ENCODE data around the gene SPDYE9. TPM values are rescaled to one million over a fixed set of nuclear protein-coding genes. Genes with fewer than 3 reads are reported as not detected.
"Not testable (repeated sequence)": the region's sequence is repeated elsewhere in the genome, so short reads cannot be mapped to it uniquely, and the experiment has no call there.

SPDYE9 gene, protein sequence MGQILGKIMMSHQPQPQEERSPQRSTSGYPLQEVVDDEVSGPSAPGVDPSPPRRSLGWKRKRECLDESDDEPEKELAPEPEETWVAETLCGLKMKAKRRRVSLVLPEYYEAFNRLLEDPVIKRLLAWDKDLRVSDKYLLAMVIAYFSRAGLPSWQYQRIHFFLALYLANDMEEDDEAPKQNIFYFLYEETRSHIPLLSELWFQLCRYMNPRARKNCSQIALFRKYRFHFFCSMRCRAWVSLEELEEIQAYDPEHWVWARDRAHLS
- polyA plus RNA-seq (2012; ENCODE audit: missing spikeins): 1.1 TPM

GRCh38 chr7:73085938-73086337 is at the start of gene SPDYE9:
SPDYE9 (minus strand) TSS chr7:73086038; CDS start chr7:73084238, 1,800 bp downstream.
- FAIRE-seq; DNase-seq (ENCODE audit: insufficient read length): not testable (repeated sequence)

DNA sequence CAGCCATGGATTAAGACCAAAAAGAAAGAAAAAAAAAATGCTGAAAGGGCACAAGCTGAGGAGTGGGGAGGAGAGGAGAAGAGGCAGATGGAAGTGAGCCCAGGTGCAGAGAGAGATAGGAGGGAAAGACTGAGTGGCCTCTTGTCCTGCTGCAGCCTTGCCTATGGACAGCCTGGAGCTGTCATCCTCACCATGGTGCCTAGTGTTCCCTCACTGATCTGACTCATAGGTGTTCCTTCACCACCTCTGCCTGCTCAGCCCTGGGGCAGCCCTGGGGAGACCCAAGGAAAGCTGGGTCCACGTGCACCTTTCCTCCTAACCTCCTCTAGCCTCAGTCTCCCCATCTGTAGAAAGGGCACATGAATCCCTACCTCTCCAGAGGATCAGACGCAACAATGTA is 49.0 kb upstream of the SPDYE9 start:
- not testable (repeated sequence) for DNase-seq (ENCODE audit: insufficient read length); FAIRE-seq

DNA sequence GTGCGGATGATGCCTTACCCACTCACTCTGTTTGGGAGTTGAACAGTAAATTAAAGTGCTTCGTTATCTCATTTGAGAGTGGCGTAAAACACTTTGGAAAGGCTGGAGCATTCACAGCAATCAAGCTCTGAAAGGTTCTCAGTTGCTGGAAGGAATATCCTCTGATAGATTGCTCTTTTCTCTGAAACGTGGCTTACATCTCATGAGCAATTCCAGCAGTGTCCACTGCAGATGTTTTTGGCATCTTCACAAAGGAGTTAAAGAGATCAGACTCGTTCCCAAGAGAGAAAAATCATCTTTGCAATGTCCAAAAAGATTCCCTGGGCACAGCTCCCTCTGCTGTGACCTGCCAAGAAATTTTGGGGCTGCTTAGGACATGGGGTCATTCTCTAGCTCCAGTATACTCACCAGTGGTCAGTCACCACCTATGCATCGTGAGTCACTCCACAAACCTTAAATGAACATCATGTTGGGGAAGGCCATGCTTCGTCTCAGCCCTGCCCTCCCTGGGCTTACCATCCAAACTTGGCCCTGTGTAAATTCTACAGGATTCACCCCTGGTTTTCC is 46.9 kb upstream of the SPDYE9 start:
- DNase-seq (ENCODE audit: insufficient read length); FAIRE-seq: not testable (repeated sequence)

GRCh38 chr7:73130612-73131011 is 44.8 kb upstream of the SPDYE9 start:
- not testable (repeated sequence) for DNase-seq (ENCODE audit: insufficient read length); FAIRE-seq

- FAIRE-seq; DNase-seq (ENCODE audit: insufficient read length): not testable (repeated sequence)
Measured at GRCh38 chr7:73124126-73124525, 38.3 kb upstream of the SPDYE9 start.

DNA sequence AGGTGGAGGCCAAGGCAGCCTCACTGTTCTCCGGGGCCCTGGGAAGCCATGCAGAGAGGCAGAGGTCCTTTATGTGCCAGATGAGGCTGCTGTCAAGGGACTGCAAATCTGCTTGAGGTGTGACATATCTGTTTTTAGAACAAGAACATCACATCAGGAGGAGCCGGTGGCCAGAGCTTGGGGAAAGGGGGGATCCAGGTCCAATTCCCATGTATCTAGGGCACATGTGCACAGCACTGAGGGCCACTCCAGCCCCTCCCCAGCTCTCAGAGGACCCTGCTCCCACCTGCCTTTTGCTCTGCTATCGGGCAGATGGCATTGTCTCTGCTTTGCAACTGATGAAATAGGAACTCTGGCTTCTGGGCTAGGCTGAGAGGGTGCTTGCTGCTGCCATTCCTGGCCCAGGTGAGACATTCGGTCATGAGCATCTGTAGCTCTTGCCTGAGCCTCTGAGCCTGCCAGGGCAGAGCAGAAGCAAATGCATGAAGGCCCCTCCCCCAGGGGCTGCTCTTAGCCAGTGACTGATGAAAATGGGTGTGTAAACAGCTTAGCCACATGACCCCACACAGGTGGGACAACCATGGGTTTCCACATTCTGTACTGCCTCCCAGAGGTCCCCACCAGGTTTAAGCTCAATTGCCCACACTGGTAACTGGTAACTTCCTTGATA is 37.1 kb upstream of the SPDYE9 start:
- DNase-seq (ENCODE audit: insufficient read length); FAIRE-seq: not testable (repeated sequence)

DNA sequence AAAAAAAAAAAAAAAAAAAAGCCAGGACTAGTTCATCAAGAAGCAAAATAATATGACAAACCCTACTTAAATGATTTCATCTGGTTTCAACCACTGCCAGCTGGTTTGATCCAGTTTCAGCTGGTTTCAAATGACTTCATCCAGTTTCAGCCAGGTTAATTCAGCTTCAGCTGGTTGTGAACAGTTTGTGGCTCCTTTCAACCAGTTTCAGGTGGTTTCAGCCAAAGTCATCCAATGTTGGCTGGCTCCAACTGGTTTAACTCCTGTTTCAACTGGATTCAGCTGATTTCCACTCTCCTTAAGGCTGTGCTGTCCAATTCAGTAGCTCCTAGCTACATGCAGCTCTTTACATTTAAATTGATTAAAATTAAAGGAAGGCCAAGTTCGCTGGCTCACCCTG is 32.3 kb upstream of the SPDYE9 start:
- not testable (repeated sequence) for DNase-seq (ENCODE audit: insufficient read length); FAIRE-seq

DNA sequence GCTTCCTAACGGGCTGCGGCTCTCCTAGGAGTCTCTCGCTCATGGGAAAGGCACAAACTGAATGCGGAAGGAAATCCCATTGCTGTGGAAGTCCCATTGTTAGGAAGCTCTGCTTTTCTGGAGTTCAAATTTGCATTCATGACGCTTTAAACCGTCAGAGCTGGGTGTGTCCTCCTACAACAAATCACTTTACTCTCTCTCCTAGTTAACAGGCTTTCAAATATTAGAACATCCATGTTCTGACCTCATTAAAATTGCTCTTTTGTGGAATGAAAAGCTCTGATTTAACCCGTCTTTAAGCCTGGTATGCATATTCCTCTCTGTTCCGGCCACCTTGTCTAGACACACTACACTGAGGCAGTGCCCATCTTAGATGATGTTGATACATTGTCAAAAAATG is 28.0 kb downstream of the SPDYE9 start, which contains the start of gene SPDYE11:
Gene SPDYE11, minus strand, starts transcription at position 101 of the 400 bp plus-strand sequence. CDS start 1,800 bp downstream, outside the sequence.
- not testable (repeated sequence) for DNase-seq (ENCODE audit: insufficient read length); FAIRE-seq

- not testable (repeated sequence) for FAIRE-seq; DNase-seq (ENCODE audit: insufficient read length)
Measured at GRCh38 chr7:73029666-73030065, 56.2 kb downstream of the SPDYE9 start, which contains the start of gene SPDYE8. SPDYE8 (minus strand) TSS chr7:73029766; CDS start chr7:73027966, 1,800 bp downstream.

All from GM12892 (cell line).